Measurements from ENCODE around the gene FAM24A. TPM values are rescaled to one million over a fixed set of nuclear protein-coding genes. Genes with fewer than 3 reads are reported as not detected.
"Not testable (repeated sequence)": the region's sequence is repeated elsewhere in the genome, so short reads cannot be mapped to it uniquely, and the experiment has no call there.

Gene FAM24A
- total RNA-seq, 1 experiment from 2014 or later, result not detected

DNA sequence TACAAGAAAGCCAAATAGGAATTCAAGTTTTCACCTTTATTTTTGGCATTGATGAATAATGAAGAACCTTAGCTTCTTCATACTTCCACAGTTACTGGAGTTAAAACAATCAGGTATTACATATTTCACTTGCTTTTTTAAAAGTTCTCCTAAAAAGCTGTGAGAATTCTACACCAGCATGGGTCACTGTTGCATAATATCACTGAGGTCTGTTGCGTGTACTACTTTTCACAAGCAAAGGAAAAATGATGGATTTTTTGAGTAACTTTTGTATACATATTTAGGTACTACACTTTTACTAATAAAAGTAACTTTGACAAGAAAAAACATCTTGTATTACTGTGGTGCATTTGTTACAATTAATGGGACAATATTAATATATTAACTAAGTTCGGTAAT is 46.2 kb upstream of the FAM24A start:
- no TSS peak for BruUV-seq (replicated peaks)
- intact Hi-C loops (cut with micrococcal nuclease; ENCODE audit: unreplicated experiment), result no loop called here
- peaks cover 38% of the 10 kb centered on the region for H3K4me1 ChIP-seq
- Mint-ChIP-seq H3K27ac (ENCODE audit: unreplicated experiment) (no peak overlapping the region), H3K36me3 (ENCODE audit: insufficient read depth, unreplicated experiment) (peaks cover 20% of the 10 kb centered on the region), H3K27me3 (ENCODE audit: insufficient read depth, unreplicated experiment) (no peaks in the 10 kb centered on the region), H3K9me3 (ENCODE audit: unreplicated experiment) (peaks cover 22% of the 10 kb centered on the region), H3K4me1 (ENCODE audit: low read depth, unreplicated experiment) (peaks cover 18% of the 10 kb centered on the region), H3K4me3 (ENCODE audit: unreplicated experiment) (no peak overlapping the region)
- no peaks in the 10 kb centered on the region for H3K36me3 ChIP-seq (ENCODE audit: control insufficient read depth, insufficient read depth, low read length)
- H3K4me3 ChIP-seq (ENCODE audit: low read depth, low read length), result no peak overlapping the region
- H3K9me3 ChIP-seq, result peaks cover 8% of the 10 kb centered on the region; the same call in 1 of the 2 replicates
- TF ChIP-seq, protein P1, sequence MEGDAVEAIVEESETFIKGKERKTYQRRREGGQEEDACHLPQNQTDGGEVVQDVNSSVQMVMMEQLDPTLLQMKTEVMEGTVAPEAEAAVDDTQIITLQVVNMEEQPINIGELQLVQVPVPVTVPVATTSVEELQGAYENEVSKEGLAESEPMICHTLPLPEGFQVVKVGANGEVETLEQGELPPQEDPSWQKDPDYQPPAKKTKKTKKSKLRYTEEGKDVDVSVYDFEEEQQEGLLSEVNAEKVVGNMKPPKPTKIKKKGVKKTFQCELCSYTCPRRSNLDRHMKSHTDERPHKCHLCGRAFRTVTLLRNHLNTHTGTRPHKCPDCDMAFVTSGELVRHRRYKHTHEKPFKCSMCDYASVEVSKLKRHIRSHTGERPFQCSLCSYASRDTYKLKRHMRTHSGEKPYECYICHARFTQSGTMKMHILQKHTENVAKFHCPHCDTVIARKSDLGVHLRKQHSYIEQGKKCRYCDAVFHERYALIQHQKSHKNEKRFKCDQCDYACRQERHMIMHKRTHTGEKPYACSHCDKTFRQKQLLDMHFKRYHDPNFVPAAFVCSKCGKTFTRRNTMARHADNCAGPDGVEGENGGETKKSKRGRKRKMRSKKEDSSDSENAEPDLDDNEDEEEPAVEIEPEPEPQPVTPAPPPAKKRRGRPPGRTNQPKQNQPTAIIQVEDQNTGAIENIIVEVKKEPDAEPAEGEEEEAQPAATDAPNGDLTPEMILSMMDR (IDR thresholded peaks at IDR 0.05; ENCODE audit: insufficient read depth in 1 of 2, low read depth in 1 of 2, low read length in 1 of 2, severe bottlenecking in 1 of 2, unreplicated experiment in 1 of 2), result no peak
- no peak for DNase-seq
- POLR2A ChIA-PET, result no interaction called here
- CTCF ChIA-PET, result no interaction called here
- H3K27me3 ChIP-seq (replicated peaks; ENCODE audit: control insufficient read depth, insufficient read depth, low read length), result no peaks in the 10 kb centered on the region

DNA sequence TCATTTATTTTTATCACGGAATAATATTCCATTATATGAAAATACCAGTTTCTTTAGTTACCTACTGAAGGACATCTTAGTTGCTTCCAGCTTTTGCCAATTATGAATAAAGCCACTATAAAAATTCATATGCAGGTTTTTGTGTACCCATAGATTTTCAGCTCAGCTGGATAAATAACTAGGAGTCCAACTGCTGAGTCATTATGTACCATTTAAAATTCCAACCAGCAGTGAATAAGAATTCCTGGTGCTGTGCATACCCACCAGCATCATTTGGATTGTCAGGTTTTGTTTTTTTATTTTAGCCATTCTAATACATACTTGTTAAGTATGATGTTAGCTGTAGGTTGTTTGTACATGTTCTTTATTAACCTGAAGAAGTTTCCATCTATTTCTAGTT is 45.5 kb upstream of the FAM24A start:
- ChIA-PET POLR2A (no interaction called here), CTCF (no interaction called here)
- H3K4me3 Mint-ChIP-seq (ENCODE audit: unreplicated experiment), result no peak overlapping the region
- Histone ChIP-seq H3K9me3 (peaks cover 8% of the 10 kb centered on the region; the same call in 1 of the 2 replicates), H3K27me3 (replicated peaks; ENCODE audit: control insufficient read depth, insufficient read depth, low read length) (no peaks in the 10 kb centered on the region), H3K36me3 (ENCODE audit: control insufficient read depth, insufficient read depth, low read length) (no peaks in the 10 kb centered on the region), H3K4me3 (ENCODE audit: low read depth, low read length) (no peak overlapping the region), H3K4me1 (peaks cover 38% of the 10 kb centered on the region)
- no peak for DNase-seq
- H3K36me3 Mint-ChIP-seq (ENCODE audit: insufficient read depth, unreplicated experiment), result peaks cover 20% of the 10 kb centered on the region
- intact Hi-C loops (cut with micrococcal nuclease; ENCODE audit: unreplicated experiment), result no loop called here
- BruUV-seq (replicated peaks), result no TSS peak
- TF ChIP-seq, protein P1 (IDR thresholded peaks at IDR 0.05; ENCODE audit: insufficient read depth in 1 of 2, low read depth in 1 of 2, low read length in 1 of 2, severe bottlenecking in 1 of 2, unreplicated experiment in 1 of 2), result no peak
- peaks cover 22% of the 10 kb centered on the region for H3K9me3 Mint-ChIP-seq (ENCODE audit: unreplicated experiment)
- no peak overlapping the region for H3K27ac Mint-ChIP-seq (ENCODE audit: unreplicated experiment)
- no peaks in the 10 kb centered on the region for H3K27me3 Mint-ChIP-seq (ENCODE audit: insufficient read depth, unreplicated experiment)
- peaks cover 18% of the 10 kb centered on the region for H3K4me1 Mint-ChIP-seq (ENCODE audit: low read depth, unreplicated experiment)

DNA sequence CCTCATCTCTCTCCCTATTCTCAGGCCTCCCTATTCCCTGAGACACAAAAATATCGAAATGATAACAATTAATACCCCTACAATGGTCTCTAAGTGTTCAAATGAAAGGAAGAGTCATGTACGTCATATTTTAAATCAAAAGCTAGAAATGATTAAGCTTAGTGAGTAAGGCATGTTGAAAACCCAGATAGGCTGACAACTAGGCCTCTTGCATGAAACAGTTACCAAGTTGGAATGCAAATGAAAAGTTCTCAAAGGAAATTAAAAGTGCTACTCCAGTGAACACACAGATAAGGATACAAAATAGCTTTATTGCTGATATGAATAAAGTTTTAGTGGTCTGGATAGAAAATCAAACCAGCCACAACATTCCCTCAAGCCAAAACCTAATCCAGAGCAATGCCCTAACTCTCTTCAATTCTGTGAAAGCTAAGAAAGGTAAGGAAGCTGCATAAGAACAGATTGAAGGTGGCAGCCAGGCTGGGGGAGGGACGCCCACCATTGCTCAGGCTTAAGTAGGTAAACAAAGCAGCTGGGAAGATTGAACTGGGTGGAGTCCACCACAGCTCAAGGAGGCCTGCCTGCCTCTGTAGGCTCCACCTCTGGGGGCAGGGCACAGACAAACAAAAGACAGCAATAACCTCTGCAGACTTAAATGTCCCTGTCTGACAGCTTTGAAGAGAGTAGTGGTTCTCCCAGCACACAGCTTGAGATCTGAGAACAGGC is 43.5 kb upstream of the FAM24A start:
- BruUV-seq (replicated peaks); H3K9me3 ChIP-seq; H3K27ac Mint-ChIP-seq (ENCODE audit: unreplicated experiment); H3K36me3 ChIP-seq (ENCODE audit: control insufficient read depth, insufficient read depth, low read length); CTCF ChIA-PET; H3K4me3 ChIP-seq (ENCODE audit: low read depth, low read length); POLR2A ChIA-PET; H3K4me3 Mint-ChIP-seq (ENCODE audit: unreplicated experiment); DNase-seq; intact Hi-C loops (cut with micrococcal nuclease; ENCODE audit: unreplicated experiment); H3K27me3 Mint-ChIP-seq (ENCODE audit: insufficient read depth, unreplicated experiment); H3K27me3 ChIP-seq (replicated peaks; ENCODE audit: control insufficient read depth, insufficient read depth, low read length): not testable (repeated sequence)
- peaks cover 13% of the 10 kb centered on the region for H3K4me1 Mint-ChIP-seq (ENCODE audit: low read depth, unreplicated experiment)
- peaks cover 27% of the 10 kb centered on the region for H3K4me1 ChIP-seq
- H3K36me3 Mint-ChIP-seq (ENCODE audit: insufficient read depth, unreplicated experiment), result peaks cover 17% of the 10 kb centered on the region
- peaks cover 22% of the 10 kb centered on the region for H3K9me3 Mint-ChIP-seq (ENCODE audit: unreplicated experiment)

DNA sequence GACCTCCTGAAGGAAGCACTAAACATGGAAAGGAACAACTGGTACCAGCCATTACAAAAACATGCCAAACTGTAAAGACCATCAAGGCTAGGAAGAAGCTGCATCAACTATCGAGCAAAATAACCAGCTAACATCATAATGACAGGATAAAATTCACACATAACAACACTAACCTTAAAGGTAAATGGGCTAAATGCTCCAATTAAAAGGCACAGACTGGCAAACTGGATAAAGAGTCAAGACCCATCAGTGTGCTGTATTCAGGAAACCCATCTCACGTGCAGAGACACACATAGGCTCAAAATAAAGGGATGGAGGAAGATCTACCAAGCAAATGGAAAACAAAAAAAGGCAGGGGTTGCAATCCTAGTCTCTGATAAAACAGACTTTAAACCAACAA is 41.6 kb upstream of the FAM24A start:
- H3K27me3 Mint-ChIP-seq (ENCODE audit: insufficient read depth, unreplicated experiment); POLR2A ChIA-PET; H3K9me3 ChIP-seq; H3K27me3 ChIP-seq (replicated peaks; ENCODE audit: control insufficient read depth, insufficient read depth, low read length); BruUV-seq (replicated peaks); DNase-seq; intact Hi-C loops (cut with micrococcal nuclease; ENCODE audit: unreplicated experiment); H3K36me3 ChIP-seq (ENCODE audit: control insufficient read depth, insufficient read depth, low read length); H3K27ac Mint-ChIP-seq (ENCODE audit: unreplicated experiment); CTCF ChIA-PET; H3K4me3 Mint-ChIP-seq (ENCODE audit: unreplicated experiment); H3K4me3 ChIP-seq (ENCODE audit: low read depth, low read length): not testable (repeated sequence)
- peaks cover 18% of the 10 kb centered on the region for H3K4me1 ChIP-seq
- peaks cover 25% of the 10 kb centered on the region for H3K9me3 Mint-ChIP-seq (ENCODE audit: unreplicated experiment)
- peaks cover 16% of the 10 kb centered on the region for H3K36me3 Mint-ChIP-seq (ENCODE audit: insufficient read depth, unreplicated experiment)
- H3K4me1 Mint-ChIP-seq (ENCODE audit: low read depth, unreplicated experiment), result peaks cover 10% of the 10 kb centered on the region

DNA sequence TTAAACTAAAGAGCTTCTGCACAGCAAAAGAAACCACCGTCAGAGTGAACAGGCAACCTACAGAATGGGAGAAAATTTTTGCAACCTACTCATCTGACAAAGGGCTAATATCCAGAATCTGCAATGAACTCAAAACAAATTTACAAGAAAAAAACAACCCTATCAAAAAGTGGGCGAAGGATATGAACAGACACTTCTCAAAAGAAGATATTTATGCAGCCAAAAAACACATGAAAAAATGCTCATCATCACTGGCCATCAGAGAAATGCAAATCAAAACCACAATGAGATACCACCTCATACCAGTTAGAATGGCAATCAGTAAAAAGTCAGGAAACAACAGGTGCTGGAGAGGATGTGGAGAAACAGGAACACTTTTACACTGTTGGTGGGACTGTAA is 38.5 kb upstream of the FAM24A start:
- H3K4me1 ChIP-seq; H3K4me1 Mint-ChIP-seq (ENCODE audit: low read depth, unreplicated experiment); H3K4me3 Mint-ChIP-seq (ENCODE audit: unreplicated experiment); H3K27me3 ChIP-seq (replicated peaks; ENCODE audit: control insufficient read depth, insufficient read depth, low read length); BruUV-seq (replicated peaks); H3K9me3 ChIP-seq; H3K36me3 ChIP-seq (ENCODE audit: control insufficient read depth, insufficient read depth, low read length); POLR2A ChIA-PET; CTCF ChIA-PET; H3K27ac Mint-ChIP-seq (ENCODE audit: unreplicated experiment); H3K4me3 ChIP-seq (ENCODE audit: low read depth, low read length); DNase-seq; H3K36me3 Mint-ChIP-seq (ENCODE audit: insufficient read depth, unreplicated experiment); H3K27me3 Mint-ChIP-seq (ENCODE audit: insufficient read depth, unreplicated experiment): not testable (repeated sequence)
- intact Hi-C loops (cut with micrococcal nuclease; ENCODE audit: unreplicated experiment), result loop anchor here (10.0 kb wide), 1 partner anchor 83 kb away; the partner anchor contains the start of gene C10orf88
- peaks cover 30% of the 10 kb centered on the region for H3K9me3 Mint-ChIP-seq (ENCODE audit: unreplicated experiment)
